Stimulated activated CD8-positive, alpha-beta memory T cell treated with anti-CD3 and anti-CD28 coated beads, Interleukin-7, amount 100 ng/mL, for 4 hours (primary cell): ENCODE results near the gene RIOK1.
"Not testable (repeated sequence)": the region's sequence is repeated elsewhere in the genome, so short reads cannot be mapped to it uniquely, and the experiment has no call there.

ENCODE experiments used
- DNase-seq, 2 donors: peaks; one replicate each; pipeline ENCODE4 v3.0.0-alpha.2; 2020; ENCODE audit warnings: low read depth in 2 of 2

The RIOK1 gene

DNA sequence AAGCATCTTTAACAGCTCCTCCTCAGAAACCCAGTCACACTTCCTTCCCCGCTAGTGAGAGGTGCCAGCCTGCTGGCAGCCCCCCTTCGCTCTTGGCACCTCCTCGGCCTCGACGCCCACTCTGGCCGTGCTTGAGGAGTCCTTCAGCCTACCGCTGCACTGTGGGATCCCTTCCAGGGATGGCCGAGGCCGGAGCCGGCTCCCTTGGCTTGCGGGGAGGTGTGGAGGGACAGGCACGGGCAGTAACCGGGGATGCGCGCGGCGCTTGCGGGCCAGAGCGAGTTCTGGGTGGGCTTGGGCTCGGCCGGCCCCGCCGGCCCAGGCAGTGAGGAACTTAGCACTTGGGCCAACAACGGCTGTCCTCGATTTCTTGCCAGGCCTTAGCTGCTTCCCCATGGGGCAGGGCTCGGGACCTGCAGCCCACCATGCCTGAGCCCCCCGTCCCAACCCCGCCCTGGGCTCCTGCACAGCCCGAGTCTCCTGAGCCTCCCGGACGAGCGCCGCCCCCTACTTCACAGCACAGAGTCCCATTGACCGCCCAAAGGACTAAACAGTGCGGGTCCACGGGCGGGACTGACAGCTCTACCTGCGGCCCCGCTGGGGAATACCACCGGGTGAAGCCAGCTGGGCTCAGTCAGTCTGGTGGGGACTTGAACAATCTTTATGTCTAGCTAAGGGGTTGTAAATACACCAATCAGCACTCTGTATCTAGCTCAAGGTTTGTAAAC is 51.6 kb downstream of the RIOK1 start:
- DNase-seq = no peak

DNA sequence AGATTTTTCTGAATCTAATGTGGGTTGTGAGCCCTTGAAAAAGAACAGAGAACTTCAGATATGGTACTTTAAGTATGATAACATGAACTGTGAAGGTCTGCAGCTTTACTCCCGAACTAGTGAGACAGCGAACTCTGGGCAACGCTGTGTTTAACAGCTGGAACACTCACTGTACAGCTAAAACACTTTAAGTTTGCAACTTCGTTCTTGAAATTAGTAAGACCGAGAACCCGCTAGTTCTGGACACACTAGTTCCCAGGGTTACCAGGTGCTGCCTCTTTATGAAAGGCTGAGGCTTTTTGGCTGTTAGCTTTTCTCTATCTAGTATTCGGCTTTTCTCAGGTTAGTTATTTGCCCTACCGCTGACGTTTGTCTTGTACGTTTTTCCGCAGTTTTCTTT is 52.9 kb downstream of the RIOK1 start:
- no peak for DNase-seq

DNA sequence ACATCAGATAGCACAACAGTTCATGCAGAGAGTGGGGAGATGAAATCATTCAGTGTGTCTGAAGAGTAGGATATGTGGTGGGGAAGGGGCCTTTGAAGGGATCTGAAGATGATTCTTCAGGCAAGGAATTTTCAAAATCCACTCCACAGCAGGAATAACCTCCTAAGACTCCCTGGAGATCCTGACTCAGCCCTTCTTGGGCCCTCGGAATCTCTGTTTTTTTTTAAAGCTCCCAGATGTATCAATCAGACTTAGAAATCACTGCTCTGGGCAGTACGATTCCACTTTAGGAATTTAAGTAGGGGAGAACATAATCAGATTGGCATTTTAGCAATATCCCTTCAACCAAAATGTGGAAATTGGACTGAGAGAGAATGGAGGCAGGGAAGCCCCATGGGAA is 55.5 kb downstream of the RIOK1 start:
- no peak for DNase-seq

DNA sequence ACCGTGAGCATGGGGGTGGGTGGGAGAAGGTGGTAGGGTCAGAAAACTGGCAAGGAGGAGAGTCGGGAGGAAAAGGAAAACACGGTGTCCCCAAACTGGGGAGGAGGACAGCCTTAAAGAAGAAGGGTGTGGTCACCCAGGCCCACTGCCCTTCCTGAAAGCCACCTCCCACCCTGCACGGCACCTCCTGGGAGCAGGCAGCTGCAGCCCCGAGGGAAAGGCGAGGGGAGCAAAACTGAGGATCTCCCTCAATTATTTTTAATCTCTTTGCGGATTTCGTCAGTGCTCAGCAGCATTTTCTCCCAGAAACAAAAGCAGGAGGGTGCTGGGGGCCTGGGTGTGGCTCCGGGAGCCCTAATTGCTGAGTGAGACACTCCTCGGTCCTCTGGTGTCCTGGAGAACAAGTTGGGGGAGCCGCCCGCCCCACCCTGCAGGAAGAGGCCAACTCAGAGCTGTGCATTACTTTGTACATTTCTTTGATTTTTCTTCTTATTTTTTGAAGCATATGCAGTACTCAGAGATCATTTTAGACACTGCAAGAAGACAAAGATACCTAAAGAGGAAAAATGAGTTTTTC is 56.4 kb downstream of the RIOK1 start:
- DNase-seq = no peak

DNA sequence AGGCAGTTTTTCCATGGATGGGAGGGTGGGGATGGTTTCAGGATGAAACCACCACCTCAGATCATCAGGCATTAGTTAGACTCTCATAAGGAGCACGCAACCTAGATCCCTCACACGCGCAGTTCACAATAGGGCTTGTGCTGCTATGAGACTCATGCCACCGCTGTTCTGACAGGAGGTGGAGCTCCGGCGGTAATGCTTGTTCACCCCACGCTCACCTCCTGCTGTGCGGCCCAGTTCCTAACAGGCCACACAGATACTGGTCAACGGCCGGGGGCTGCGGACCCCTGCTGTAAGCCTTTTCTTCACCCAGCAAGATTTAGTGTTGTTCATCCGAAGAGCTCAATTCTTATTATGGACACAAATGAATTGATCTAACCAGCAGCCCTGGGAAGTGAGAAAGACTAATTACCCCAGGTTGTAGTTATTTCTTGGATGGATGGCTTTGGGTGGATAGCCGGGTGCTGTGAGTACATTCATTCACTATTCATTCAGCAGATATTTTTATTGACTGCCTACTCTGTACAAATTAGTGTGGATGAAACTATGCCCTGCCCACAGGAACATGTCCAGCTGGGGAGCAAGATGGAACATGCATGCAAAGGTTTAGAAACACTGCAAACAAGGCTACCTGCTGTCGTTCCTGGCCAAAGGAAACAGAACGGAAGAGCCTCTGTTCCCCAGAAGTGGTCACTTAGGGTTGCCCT is 57.2 kb downstream of the RIOK1 start:
- no peak for DNase-seq

DNA sequence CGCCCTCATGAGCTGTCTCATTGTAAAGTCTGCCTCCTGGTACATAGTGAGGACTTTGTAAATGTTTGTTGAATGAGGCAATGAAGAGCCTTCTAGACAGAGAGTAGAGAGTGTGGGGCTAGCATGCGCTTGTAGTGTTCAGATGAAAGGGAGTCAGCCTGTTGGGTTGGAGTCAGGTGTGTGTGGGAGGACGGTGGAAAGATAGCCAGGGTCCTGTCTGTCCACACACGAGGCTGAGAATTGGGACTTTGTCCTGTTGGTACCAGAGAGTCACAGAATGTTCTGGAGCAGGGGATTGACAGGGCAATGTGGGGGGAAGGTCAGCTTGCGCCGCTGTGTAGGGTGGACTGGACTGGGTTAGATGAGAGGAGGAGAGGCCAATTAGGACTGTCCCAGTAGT is 58.6 kb downstream of the RIOK1 start:
- no peak for DNase-seq

DNA sequence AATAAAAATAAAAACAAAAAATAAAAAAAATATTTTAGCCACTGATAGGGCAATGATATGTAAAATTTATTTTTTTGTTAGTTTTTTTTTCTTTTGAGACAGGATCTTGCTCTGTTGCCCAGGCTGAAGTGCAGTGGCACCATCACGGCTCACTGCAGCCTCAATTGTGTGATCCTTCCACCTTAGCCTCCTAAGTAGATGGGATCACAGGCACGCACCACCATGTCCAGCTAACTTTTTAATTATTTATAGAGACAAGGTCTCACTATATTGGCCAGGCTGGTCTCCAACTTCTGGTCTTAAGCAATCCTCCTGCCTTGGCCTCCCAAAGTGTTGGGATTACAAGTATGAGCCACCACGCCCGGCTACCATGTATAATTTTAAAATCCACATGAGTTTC is 59.4 kb downstream of the RIOK1 start:
- no peak for DNase-seq

DNA sequence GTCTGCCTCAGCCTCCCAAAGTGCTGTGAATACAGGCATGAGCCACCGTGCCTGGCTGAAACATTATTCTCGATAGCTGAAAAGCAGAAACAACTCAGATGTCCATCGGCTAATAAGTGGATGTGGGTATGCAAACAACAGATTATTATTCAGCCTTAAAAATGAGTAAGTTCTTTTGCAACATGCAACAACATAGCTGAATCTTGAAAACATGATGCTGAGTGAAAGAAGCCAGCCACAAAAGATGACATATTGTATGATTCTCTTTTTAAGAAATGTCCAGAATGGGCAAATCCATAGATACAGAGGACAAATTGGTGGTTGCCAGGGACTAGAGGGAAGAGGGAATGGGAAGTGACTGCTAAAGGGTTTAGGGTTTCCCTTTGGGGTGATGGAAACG is 61.7 kb downstream of the RIOK1 start:
- no peak for DNase-seq

DNA sequence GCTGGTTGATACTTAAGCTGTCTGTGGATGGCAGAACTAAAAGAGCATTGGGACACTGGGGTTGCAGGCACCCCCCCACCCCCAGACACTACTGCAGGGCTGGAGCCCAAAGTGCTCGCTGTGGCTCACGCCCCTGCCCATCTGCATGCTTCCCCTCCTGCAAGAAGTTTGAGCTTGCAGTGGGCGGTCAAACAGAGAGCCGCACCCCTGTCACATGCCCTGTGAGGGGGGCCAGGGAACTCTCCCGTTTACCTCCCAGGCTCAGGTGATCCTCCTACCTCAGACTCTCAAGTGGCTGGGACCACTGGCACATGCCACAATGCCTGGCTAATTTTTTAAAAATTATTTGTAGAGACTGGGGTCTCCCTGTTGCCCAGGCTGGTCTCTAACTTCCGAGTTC is 63.3 kb downstream of the RIOK1 start:
- DNase-seq = no peak

DNA sequence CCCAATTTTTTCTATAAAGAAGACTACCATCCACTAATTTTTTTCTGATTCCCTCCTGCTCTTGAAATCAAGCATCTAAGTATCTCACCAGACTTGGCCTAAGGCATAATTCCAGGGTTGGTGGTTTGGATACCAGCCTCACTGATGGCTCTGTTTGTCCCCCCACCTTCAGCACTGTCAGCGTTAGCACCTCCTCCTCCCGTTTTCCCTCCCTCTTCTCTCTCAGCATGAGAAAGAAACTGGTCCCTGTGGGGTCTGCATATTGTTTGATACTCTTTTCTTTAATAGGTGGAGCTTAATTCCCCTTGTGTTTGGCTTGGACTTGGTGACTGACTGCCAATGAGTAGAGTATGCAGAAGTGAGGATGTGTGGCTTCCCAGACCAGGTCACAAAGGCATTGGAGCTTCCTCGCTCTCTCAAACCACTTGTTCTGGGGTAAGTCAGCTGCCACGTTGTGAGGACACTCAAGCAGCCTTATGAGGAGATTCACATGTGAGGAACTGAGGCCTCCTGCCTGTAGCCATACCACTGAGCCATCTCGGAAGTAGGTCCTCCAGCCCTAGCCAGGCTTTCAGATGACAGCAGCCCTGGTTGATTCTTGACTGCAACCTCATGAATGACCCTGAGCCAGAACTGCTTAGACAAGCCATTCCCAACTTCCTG is 65.2 kb downstream of the RIOK1 start:
- no peak for DNase-seq

DNA sequence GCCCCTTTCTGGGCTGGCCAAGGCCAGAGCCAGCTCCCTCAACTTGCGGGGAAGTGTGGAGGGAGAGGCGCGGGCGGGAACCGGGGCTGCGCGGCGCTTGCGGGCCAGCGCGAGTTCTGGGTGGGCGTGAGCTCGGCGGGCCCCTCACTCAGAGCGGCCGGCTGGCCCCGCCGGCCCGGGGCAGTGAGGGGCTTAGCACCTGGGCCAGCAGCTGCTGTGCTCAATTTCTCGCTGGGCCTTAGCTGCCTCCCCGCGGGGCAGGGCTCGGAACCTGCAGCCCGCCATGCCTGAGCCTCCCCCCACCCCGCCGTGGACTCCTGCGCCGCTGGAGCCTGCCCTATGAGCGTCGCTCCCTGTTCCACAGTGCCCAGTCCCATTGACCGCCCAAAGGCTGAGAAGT is 66.7 kb downstream of the RIOK1 start:
- DNase-seq = not testable (repeated sequence)

DNA sequence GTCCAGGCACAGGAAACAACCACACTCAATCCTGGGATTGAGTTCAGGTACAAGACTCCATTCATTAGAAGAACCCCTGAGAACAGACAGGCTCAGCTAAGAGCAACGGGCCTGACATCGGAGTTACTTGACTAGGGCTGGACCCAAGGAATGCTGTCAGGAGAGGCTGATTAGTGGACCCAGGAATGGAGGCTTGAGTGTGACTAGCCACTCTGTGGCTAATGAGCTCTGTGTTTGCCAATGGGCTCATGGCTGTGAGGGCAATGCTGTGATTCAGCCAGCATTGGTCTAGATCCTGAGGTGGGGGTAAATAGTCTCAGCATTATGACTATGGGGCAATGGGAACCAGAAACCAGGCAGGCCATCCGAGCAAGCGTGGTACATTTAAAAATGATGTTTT is 71.8 kb downstream of the RIOK1 start:
- no peak for DNase-seq

DNA sequence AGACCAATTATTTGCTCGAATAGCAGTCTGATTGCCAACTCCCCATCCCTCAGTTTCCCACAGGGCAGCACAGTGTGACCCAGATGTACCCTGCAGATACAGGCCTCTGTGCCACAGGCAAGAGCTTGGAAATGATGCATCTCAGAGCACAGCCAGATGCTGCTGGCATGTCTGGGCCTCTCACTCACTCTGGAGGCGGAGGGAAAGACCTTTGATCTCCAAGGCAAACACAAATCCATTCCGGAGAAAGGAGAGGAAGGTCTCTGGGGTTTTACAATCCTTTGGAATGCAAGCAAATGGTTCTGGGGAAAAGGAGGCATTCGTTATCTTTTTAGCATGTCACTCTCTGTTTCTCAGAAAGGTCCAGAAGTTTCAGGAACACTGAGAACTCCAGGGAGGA is 74.2 kb downstream of the RIOK1 start:
- DNase-seq = no peak

DNA sequence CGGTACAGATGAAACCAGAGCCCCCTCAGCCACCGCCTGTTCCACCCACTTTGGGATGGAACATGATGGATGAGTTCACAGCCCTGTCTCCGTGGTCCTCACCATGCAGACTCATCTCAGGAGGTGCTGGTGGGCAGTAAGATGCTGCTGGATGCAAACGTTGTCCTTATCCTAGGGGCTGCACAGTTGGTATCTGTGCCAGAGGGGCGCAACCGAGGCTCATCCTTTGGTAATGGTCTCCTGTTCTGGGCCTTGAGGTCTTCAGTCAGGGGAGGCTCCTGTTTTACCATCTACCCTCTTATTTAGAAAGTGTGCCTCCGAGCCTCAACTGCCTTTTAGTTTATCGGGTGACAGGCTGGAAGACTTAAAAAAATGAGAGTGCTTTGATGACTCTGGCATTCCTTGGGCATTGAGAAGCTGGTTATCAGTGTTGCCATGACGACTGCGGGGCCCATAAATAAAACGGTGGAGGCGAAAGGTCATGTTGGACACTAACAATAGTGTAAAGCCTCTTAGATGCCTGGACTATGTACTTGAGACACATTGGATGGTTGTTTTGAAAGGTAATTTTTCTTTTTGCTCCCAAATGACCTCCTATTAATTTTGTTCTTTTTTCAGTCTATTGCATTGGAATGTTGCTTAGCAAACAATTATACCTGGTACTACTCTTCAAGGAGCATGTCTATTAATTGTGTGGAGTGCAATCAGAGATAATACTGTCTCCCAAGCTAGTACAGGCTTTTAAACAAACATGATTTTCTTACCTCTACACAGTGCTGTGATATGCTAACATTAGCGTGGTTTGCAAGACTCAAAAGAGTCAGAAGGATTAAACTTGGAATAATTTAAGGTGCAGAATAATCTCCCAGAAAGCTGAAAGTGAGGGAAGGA is 77.6 kb downstream of the RIOK1 start:
- no peak for DNase-seq
